K562 (cell line): ENCODE measurements around the gene NPC1. TPM values are rescaled to one million over a fixed set of nuclear protein-coding genes. Genes with fewer than 3 reads are reported as not detected.

Experiments
- ATAC-seq: fragments of 200-7000 bp; cut with Tn5 transposase; 3 replicates; pipeline ENCODE4 v1.9.1; 2020; ENCODE audit warnings: moderate library complexity
- BruUV-seq: library from RNA; stranded (reverse); fragments of 400-500 nt; replicated peaks from 2 replicates; lab custom pipeline; 2021; lab: Mats Ljungman, UMichigan
- CTCF ChIA-PET: fragments of 300-600 bp; formaldehyde crosslinking; extraction: SDS; loops from one replicate; lab custom pipeline; 2021; ENCODE audit warnings: low intra/inter-chr PET ratio; lab: Yijun Ruan, JAX
- POLR2A ChIA-PET: fragments of 300-600, 350-650 bp; sonication (Branson Sonifier 250); formaldehyde crosslinking; extraction: SDS; loops from one replicate; lab custom pipeline; 2021; ENCODE audit warnings: antibody characterized with exemption, inconsistent platforms; lab: Yijun Ruan, JAX
- DNase-seq, 4 experiments: peaks; one replicate each; pipeline versions ENCODE4 v3.0.0 to v3.0.0-alpha.2; 2011 to 2018; ENCODE audit warnings: low spot score in 3 of 4, mixed read lengths in 3 of 4; ENCODE audit errors: extremely low read depth in 1 of 4
- FAIRE-seq: peaks from 2 replicates; lab custom pipeline; 2011; peaks lifted over from hg19 to GRCh38; lab: Jason Lieb, UNC
- H2AFZ ChIP-seq: 2 replicates; pipeline ENCODE4 v1.6.0; 2011; ENCODE audit warnings: low read depth, low read length, control low read depth, inconsistent platforms
- H3K27ac ChIP-seq: fragments of 200-600 bp; 3 replicates; pipeline ENCODE4 v1.8.0; 2011; ENCODE audit warnings: low read depth, mild to moderate bottlenecking, control low read depth, inconsistent platforms, low read length, moderate library complexity, mixed read lengths; ENCODE audit errors: extremely low read depth
- H3K27me3 ChIP-seq, 2 experiments: fragments of 300-600 bp in 1 of 2; 2 replicates in 1 of 2; 3 replicates in 1 of 2; pipeline versions ENCODE4 v1.6.0 to v1.8.0; 2011; ENCODE audit warnings: inconsistent platforms in 2 of 2, low read length in 2 of 2, mild to moderate bottlenecking in 1 of 2, mixed read lengths in 1 of 2, moderate library complexity in 1 of 2; ENCODE audit not compliant: control insufficient read depth in 2 of 2, insufficient read depth in 2 of 2
- H3K36me3 ChIP-seq: fragments of 300-600 bp; 3 replicates; pipeline ENCODE4 v1.8.0; 2011; ENCODE audit warnings: mild to moderate bottlenecking, low read length, inconsistent platforms; ENCODE audit not compliant: control insufficient read depth, insufficient read depth
- H3K4me1 ChIP-seq, 2 experiments: fragments of 200-600 bp in 1 of 2; replicated peaks in 1 of 2; 2 replicates in 1 of 2; 3 replicates in 1 of 2; pipeline versions ENCODE4 v1.5.1 to v1.8.0; 2011; ENCODE audit warnings: inconsistent platforms in 2 of 2, low read length in 2 of 2, mild to moderate bottlenecking in 1 of 2, mixed read lengths in 1 of 2, moderate library complexity in 1 of 2; ENCODE audit not compliant: control insufficient read depth in 2 of 2, insufficient read depth in 2 of 2
- H3K4me2 ChIP-seq: 2 replicates; pipeline ENCODE4 v1.6.1; 2011; ENCODE audit warnings: low read length, control low read depth, inconsistent platforms, mixed read lengths; ENCODE audit not compliant: insufficient read depth
- H3K4me3 ChIP-seq: fragments of 200-600 bp; sonication (generic), shearing (Covaris generic); 2 replicates; pipeline ENCODE4 v1.5.1; 2016; ENCODE audit warnings: control low read depth, inconsistent platforms
- H3K79me2 ChIP-seq: fragments of 200-600 bp; 3 replicates; pipeline ENCODE4 v1.8.0; 2011; ENCODE audit warnings: low read length, inconsistent platforms; ENCODE audit not compliant: control insufficient read depth, insufficient read depth
- H3K9ac ChIP-seq, 2 experiments: 2 replicates each; pipeline versions ENCODE4 v1.6.0 to v1.6.1; 2011; ENCODE audit warnings: low read depth in 2 of 2, low read length in 2 of 2, control low read depth in 1 of 2, inconsistent platforms in 1 of 2, mild to moderate bottlenecking in 1 of 2, mixed read lengths in 1 of 2; ENCODE audit not compliant: insufficient read depth in 1 of 2
- H3K9me1 ChIP-seq: one replicate; pipeline ENCODE4 v1.6.0; 2011; ENCODE audit warnings: inconsistent platforms, mild to moderate bottlenecking, low read length, moderate library complexity; ENCODE audit not compliant: control insufficient read depth, insufficient read depth
- H3K9me3 ChIP-seq: replicated peaks from 2 replicates; pipeline ENCODE4 v1.5.1; 2011; ENCODE audit warnings: low read depth, low read length, inconsistent platforms; ENCODE audit not compliant: control insufficient read depth, insufficient read depth
- H4K20me1 ChIP-seq: replicated peaks from 2 replicates; pipeline ENCODE4 v1.6.1; 2011; ENCODE audit warnings: low read length, inconsistent platforms, mixed read lengths; ENCODE audit not compliant: control insufficient read depth, insufficient read depth
- BCOR ChIP-seq: fragments of 450-650 bp; IDR thresholded peaks from 2 replicates; pipeline ENCODE4 v1.6.1; 2016
- CHD2 ChIP-seq: IDR thresholded peaks from 2 replicates; pipeline ENCODE4 v1.6.1; 2011; ENCODE audit warnings: low read depth, low read length
- DIDO1 ChIP-seq: fragments of 450-650 bp; IDR thresholded peaks from 2 replicates; pipeline ENCODE4 v1.6.1; 2016; ENCODE audit warnings: low read depth, missing biosample characterization, missing genetic modification characterization
- DMBX1 ChIP-seq: fragments of 250-450 bp; sonication (Bioruptor Pico); IDR thresholded peaks from 2 replicates; pipeline ENCODE4 v1.8.0; 2022; ENCODE audit warnings: inconsistent platforms, mild to moderate bottlenecking, moderate library complexity, borderline replicate concordance
- GABPA ChIP-seq: fragments of 200-800 bp; sonication (Bioruptor generic); conservative IDR thresholded peaks from 2 replicates; pipeline ENCODE4 v1.6.1; 2016; ENCODE audit warnings: low read depth, missing genetic modification characterization, missing compliant biosample characterization
- MAFK ChIP-seq: IDR thresholded peaks from 2 replicates; pipeline ENCODE4 v1.6.1; 2011; ENCODE audit warnings: low read length, improper control_type of control experiment
- PYGO2 ChIP-seq: fragments of 450-650 bp; IDR thresholded peaks from 2 replicates; pipeline ENCODE4 v1.6.1; 2016; ENCODE audit warnings: mild to moderate bottlenecking, missing genetic modification characterization, moderate library complexity, missing compliant biosample characterization
- RBM34 ChIP-seq: fragments of 200-400 bp; formaldehyde crosslinking; IDR thresholded peaks from 2 replicates; pipeline ENCODE4 v1.6.1; 2018; ENCODE audit warnings: low read length, borderline replicate concordance; ENCODE audit not compliant: insufficient read depth
- TEAD2 ChIP-seq: fragments of 450-650 bp; IDR thresholded peaks from 2 replicates; pipeline ENCODE4 v1.6.1; 2016; ENCODE audit warnings: missing genetic modification characterization, control low read depth, missing compliant biosample characterization
- ZNF253 ChIP-seq: fragments of 250-450 bp; sonication (Bioruptor Pico); conservative IDR thresholded peaks from 2 replicates; pipeline ENCODE4 v1.6.1; 2021; ENCODE audit warnings: mild to moderate bottlenecking
- ZNF561 ChIP-seq: fragments of 450-650 bp; formaldehyde crosslinking; conservative IDR thresholded peaks from 2 replicates; pipeline ENCODE4 v1.4.0; 2020; ENCODE audit warnings: mild to moderate bottlenecking, moderate library complexity
- ZNF699 ChIP-seq: fragments of 250-450 bp; sonication (Bioruptor Pico); IDR thresholded peaks from 2 replicates; pipeline ENCODE4 v1.8.0; 2021; ENCODE audit warnings: mild to moderate bottlenecking, moderate library complexity; ENCODE audit not compliant: insufficient replicate concordance
- WGBS: fragments of 100-300 bp; shearing (Covaris generic); methylation state at CpG from one replicate; pipeline ENCODE4 v1.1.6; 2016; ENCODE audit warnings: low coverage, mixed read lengths; ENCODE audit not compliant: insufficient coverage; ENCODE audit errors: missing lambda C conversion rate; 5-methylcytosine and 5-hydroxymethylcytosine counted together
- in situ Hi-C: fragments of 300-500 bp; cut with MboI; formaldehyde crosslinking; loops from 4 replicates; pipeline ENCODE4 v1.15.0; 2018; ENCODE audit warnings: inconsistent platforms, mixed read lengths
- intact Hi-C: fragments of 100-400 bp; cut with micrococcal nuclease; formaldehyde crosslinking; loops from 2 replicates; pipeline ENCODE4 v1.14.2; 2022
- polyA plus RNA-seq, 8 experiments: library from polyadenylated mRNA; depleted of rRNA in 4 of 8; stranded (reverse) in 5 of 8; unstranded in 3 of 8; fragments of >200 nt; fragmentation: Nextera tagmentation in 2 of 8; fragmentation: Illumina TruSeq in 1 of 8; extraction: Ambion mirVana in 2 of 8; extraction: Trizol in 1 of 8; gene quantifications; 2 replicates each; pipeline versions ENCODE4 v1.2.1 to v1.2.3, GENCODE V29; 2011 to 2014; ENCODE audit warnings: inconsistent platforms in 1 of 8, missing spikeins in 1 of 8
- total RNA-seq, 7 experiments: library from RNA; depleted of rRNA in 6 of 7; stranded (reverse); fragments of >200 nt in 6 of 7; fragmentation: Illumina TruSeq in 2 of 7; extraction: Trizol in 2 of 7; gene quantifications; 2 replicates each; pipeline versions ENCODE4 v1.2.1 to v1.2.3, GENCODE V29; 2011 to 2021; ENCODE audit warnings: low replicate concordance in 1 of 7

The NPC1 gene
- total and polyA plus RNA-seq, 9 of the 15 experiments (the other 6 are each of a cell fraction or from before 2014, with no cell fraction given), result 17.1 to 45.9 (median 27.6) TPM

GRCh38 chr18:23548275-23548674, 38.0 kb downstream of the NPC1 start (continued):
- TF ChIP-seq DMBX1 (no peak), PYGO2 (tag) (no peak)

- no peak overlapping the region for H3K4me3 ChIP-seq
- ChIA-PET CTCF (no interaction called here), POLR2A (interaction anchor here (0.7 to 1.3 kb wide), 3 partner anchors 9 to 164 kb away, joined by 3 read pairs; no protein-coding TSS in a partner anchor)
- intact Hi-C loops (no loop called here), in situ Hi-C loops (no loop called here)
- 0 out of 2 replicates have a peak, but pooled peaks cover 1% of the 10 kb centered on the region for H4K20me1 ChIP-seq
- H3K27ac ChIP-seq, result no peak overlapping the region
- H3K9me1 ChIP-seq, result no peaks in the 10 kb centered on the region
- no peak for FAIRE-seq
- TF ChIP-seq RBM34 (no peak), CHD2 (no peak), TEAD2 (tag) (no peak), ZNF253 (no peak), ZNF561 (CRISPR knock-in tag) (no peak), MAFK (no peak), GABPA (tag) (no peak), ZNF699 (CRISPR knock-in tag) (no peak), DIDO1 (tag) (no peak), BCOR (no peak)
- WGBS, result 66% methylated on average over 3 of the region's 3 CpGs
- H3K9me3 ChIP-seq, result no peaks in the 10 kb centered on the region
- peaks cover 0 to 3% of the 10 kb centered on the region in 2 experiments; a peak in 1 of 5 replicates for H3K4me1 ChIP-seq
- no TSS peak for BruUV-seq
- no peak for DNase-seq
- no peak overlapping the region for H2AFZ ChIP-seq
- no peaks in the 10 kb centered on the region for H3K27me3 ChIP-seq
- no peak overlapping the region for H3K4me2 ChIP-seq
- peak; percentile 37; the same call in 1 of the 3 replicates for ATAC-seq
- H3K9ac ChIP-seq, result no peak overlapping the region
- peaks cover 82% of the 10 kb centered on the region for H3K36me3 ChIP-seq
- no peaks in the 10 kb centered on the region for H3K79me2 ChIP-seq
Observed at GRCh38 chr18:23547846-23548245, 38.5 kb downstream of the NPC1 start.
